HL-60 (cell line): ENCODE data around the gene SUCO.

Source experiments
- DNase-seq, 2 experiments: peaks; one replicate each; pipeline ENCODE4 v3.0.0-alpha.2; 2010 to 2020; ENCODE audit warnings: low read depth in 1 of 2, low spot score in 1 of 2
- H3K27ac ChIP-seq: fragments of 250-450 bp; sonication (Bioruptor Pico); replicated peaks from 2 replicates; pipeline ENCODE4 v1.5.1; 2020; ENCODE audit warnings: mild to moderate bottlenecking, moderate library complexity
- H3K27me3 ChIP-seq: fragments of 250-450 bp; sonication (Bioruptor Pico); 2 replicates; pipeline ENCODE4 v1.5.1; 2021; ENCODE audit warnings: mild to moderate bottlenecking, moderate library complexity; ENCODE audit not compliant: insufficient read depth, poor library complexity, severe bottlenecking
- H3K4me3 ChIP-seq: replicated peaks from 2 replicates; pipeline ENCODE4 v1.5.1; 2011; ENCODE audit warnings: mild to moderate bottlenecking, control low read depth, low read length; ENCODE audit not compliant: insufficient read depth
- CTCF ChIP-seq: IDR thresholded peaks from one replicate; pipeline ENCODE4 v1.5.1; 2011; ENCODE audit warnings: low read length, control low read depth, inconsistent platforms; ENCODE audit not compliant: insufficient read depth
- GABPA ChIP-seq: IDR thresholded peaks from 2 replicates; pipeline ENCODE4 v1.6.1; 2012; ENCODE audit warnings: low read depth
- POLR2AphosphoS5 ChIP-seq: IDR thresholded peaks from 2 replicates; pipeline ENCODE4 v1.6.1; 2012; ENCODE audit warnings: low read depth
- SPI1 ChIP-seq: IDR thresholded peaks from 2 replicates; pipeline ENCODE4 v1.6.1; 2012; ENCODE audit warnings: low read depth, mild to moderate bottlenecking, borderline replicate concordance
- TF ChIP-seq, protein P1 (sequence below): IDR thresholded peaks from 2 replicates; pipeline ENCODE4 v1.6.1; 2012; ENCODE audit warnings: low read depth; ENCODE audit not compliant: insufficient replicate concordance

Gene SUCO

DNA sequence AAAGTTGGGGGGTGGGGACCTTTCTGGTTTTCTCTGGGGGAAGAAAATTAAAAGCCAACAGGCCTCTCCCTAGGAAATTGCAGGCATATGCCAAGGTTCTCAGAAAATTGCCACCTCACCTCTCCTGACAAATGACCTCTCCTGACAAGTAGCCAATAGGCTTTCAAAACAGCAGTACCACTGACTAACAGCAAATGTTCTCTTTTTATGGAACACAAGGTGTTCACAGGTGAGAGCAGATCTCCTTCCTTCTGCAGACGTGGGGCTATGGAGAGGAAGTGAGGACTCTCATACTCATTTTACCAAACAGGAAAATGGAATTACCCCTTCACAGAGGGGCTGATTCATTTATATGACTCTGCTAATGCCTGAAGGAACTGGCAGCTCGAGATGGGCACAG, 32.7 kb upstream of the SUCO start:
- Histone ChIP-seq H3K4me3 (no peak overlapping the region), H3K27ac (peak overlapping the region; percentile 93), H3K27me3 (no peaks in the 10 kb centered on the region)
- no peak for DNase-seq
- TF ChIP-seq GABPA (no peak), POLR2AphosphoS5 (no peak), SPI1 (no peak), CTCF (no peak)
- TF ChIP-seq, protein P1, sequence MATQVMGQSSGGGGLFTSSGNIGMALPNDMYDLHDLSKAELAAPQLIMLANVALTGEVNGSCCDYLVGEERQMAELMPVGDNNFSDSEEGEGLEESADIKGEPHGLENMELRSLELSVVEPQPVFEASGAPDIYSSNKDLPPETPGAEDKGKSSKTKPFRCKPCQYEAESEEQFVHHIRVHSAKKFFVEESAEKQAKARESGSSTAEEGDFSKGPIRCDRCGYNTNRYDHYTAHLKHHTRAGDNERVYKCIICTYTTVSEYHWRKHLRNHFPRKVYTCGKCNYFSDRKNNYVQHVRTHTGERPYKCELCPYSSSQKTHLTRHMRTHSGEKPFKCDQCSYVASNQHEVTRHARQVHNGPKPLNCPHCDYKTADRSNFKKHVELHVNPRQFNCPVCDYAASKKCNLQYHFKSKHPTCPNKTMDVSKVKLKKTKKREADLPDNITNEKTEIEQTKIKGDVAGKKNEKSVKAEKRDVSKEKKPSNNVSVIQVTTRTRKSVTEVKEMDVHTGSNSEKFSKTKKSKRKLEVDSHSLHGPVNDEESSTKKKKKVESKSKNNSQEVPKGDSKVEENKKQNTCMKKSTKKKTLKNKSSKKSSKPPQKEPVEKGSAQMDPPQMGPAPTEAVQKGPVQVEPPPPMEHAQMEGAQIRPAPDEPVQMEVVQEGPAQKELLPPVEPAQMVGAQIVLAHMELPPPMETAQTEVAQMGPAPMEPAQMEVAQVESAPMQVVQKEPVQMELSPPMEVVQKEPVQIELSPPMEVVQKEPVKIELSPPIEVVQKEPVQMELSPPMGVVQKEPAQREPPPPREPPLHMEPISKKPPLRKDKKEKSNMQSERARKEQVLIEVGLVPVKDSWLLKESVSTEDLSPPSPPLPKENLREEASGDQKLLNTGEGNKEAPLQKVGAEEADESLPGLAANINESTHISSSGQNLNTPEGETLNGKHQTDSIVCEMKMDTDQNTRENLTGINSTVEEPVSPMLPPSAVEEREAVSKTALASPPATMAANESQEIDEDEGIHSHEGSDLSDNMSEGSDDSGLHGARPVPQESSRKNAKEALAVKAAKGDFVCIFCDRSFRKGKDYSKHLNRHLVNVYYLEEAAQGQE, result no peak

DNA sequence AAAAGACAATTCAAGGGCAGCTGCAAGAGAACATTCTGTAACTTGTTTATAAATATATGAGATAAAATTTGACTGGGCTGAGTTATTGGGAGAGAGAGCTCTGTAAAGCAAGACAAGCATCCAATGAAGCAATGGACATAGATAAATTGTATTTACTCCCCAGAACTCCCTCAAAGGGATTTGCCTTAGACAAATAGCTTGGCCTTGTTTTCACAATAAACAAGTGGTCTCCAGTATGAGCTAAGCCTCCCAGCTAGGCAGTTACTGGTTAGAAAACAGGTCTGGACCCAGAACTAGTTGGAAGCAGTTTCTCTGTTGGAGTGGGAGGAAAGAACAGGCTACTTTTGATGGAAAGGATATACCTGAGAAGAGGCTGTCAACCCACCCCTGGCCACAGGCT, 25.2 kb upstream of the SUCO start:
- Histone ChIP-seq H3K4me3 (no peak overlapping the region), H3K27me3 (no peaks in the 10 kb centered on the region), H3K27ac (no peak overlapping the region)
- DNase-seq, result no peak
- TF ChIP-seq, protein P1, result no peak
- TF ChIP-seq POLR2AphosphoS5 (no peak), CTCF (no peak), GABPA (no peak), SPI1 (no peak)

- Histone ChIP-seq H3K27ac (no peak overlapping the region), H3K4me3 (no peak overlapping the region), H3K27me3 (no peaks in the 10 kb centered on the region)
- no peak for TF ChIP-seq GABPA
- no peak for TF ChIP-seq SPI1
- TF ChIP-seq CTCF, result no peak
- TF ChIP-seq, protein P1, result no peak
- TF ChIP-seq POLR2AphosphoS5, result no peak
- DNase-seq, result no peak
Measured at GRCh38 chr1:172510479-172510878, 22.5 kb upstream of the SUCO start.
